ENCODE results near the gene TBC1D22A. TPM values are rescaled to one million over a fixed set of nuclear protein-coding genes. Genes with fewer than 3 reads are reported as not detected.

The TBC1D22A gene
- total RNA-seq, 2 donors from 2014 or later: 21.5 to 23.1 TPM

GRCh38 chr22:46934172-46934745 lies 171.8 kb downstream of the TBC1D22A start:
- WGBS, 2 donors: 96 to 99% methylated on average over 13 to 14 of the region's 14 CpGs
- DNase-seq (no peak), ATAC-seq (no peak)
- Histone ChIP-seq H3K27ac (peak overlapping the region in 3 of 4 donors; percentile 36 to 69 (median 37)), H3K9me3 (no peaks in the 10 kb centered on the region), H3K4me3 (no peak overlapping the region), H3K36me3 (replicated peaks in 1 of 2; ENCODE audit: insufficient read depth in 1 of 2, low read depth in 2 of 2) (no peaks in the 10 kb centered on the region), H3K4me1 (peaks cover 45% of the 10 kb centered on the region), H3K27me3 (no peaks in the 10 kb centered on the region)
- intact Hi-C loops (cut with DNase I): no loop called here
- TF ChIP-seq CTCF (IDR thresholded peaks at IDR 0.05) (no peak), POLR2A (IDR thresholded peaks at IDR 0.05) (no peak)

- Histone ChIP-seq H3K4me1 (peaks cover 45% of the 10 kb centered on the region), H3K27ac (peak overlapping the region; percentile 21 to 69 (median 36)), H3K27me3 (no peaks in the 10 kb centered on the region), H3K4me3 (no peak overlapping the region), H3K36me3 (replicated peaks in 1 of 2; ENCODE audit: insufficient read depth in 1 of 2, low read depth in 2 of 2) (no peaks in the 10 kb centered on the region), H3K9me3 (no peaks in the 10 kb centered on the region)
- DNase-seq (peak in 3 of 4 donors; percentile 58 to 73 (median 66)), ATAC-seq (peak; percentile 76)
- 89 to 93% methylated on average over 14 of the region's 14 CpGs for WGBS, 2 donors
- no peak for TF ChIP-seq CTCF (IDR thresholded peaks at IDR 0.05)
- no peak for TF ChIP-seq POLR2A (IDR thresholded peaks at IDR 0.05)
- intact Hi-C loops (cut with DNase I): no loop called here
Observed at GRCh38 chr22:46934746-46935491, 172.5 kb downstream of the TBC1D22A start.

- 86 to 93% methylated on average over 19 to 24 of the region's 24 CpGs for WGBS, 2 donors
- intact Hi-C loops (cut with DNase I): no loop called here
- H3K4me1 ChIP-seq: peaks cover 45% of the 10 kb centered on the region
- H3K4me3 ChIP-seq: no peak overlapping the region
- peak overlapping the region; percentile 13 to 69 (median 29) for H3K27ac ChIP-seq
- H3K27me3 ChIP-seq: no peaks in the 10 kb centered on the region
- no peaks in the 10 kb centered on the region for H3K36me3 ChIP-seq (replicated peaks in 1 of 2; ENCODE audit: insufficient read depth in 1 of 2, low read depth in 2 of 2)
- TF ChIP-seq POLR2A (IDR thresholded peaks at IDR 0.05) (no peak), CTCF (IDR thresholded peaks at IDR 0.05) (no peak)
- DNase-seq: no peak
- ATAC-seq: peak; percentile 38
- H3K9me3 ChIP-seq: no peaks in the 10 kb centered on the region
Observed at GRCh38 chr22:46935506-46936377, 173.3 kb downstream of the TBC1D22A start.

GRCh38 chr22:46936378-46936903 lies 174.0 kb downstream of the TBC1D22A start:
- no peaks in the 10 kb centered on the region for H3K36me3 ChIP-seq (replicated peaks in 1 of 2; ENCODE audit: insufficient read depth in 1 of 2, low read depth in 2 of 2)
- no peaks in the 10 kb centered on the region for H3K27me3 ChIP-seq
- peak overlapping the region in 2 of 4 donors; percentile 5 to 13 for H3K27ac ChIP-seq
- intact Hi-C loops (cut with DNase I): no loop called here
- H3K4me1 ChIP-seq: peaks cover 45% of the 10 kb centered on the region
- no peak for ATAC-seq
- TF ChIP-seq CTCF (IDR thresholded peaks at IDR 0.05) (no peak), POLR2A (IDR thresholded peaks at IDR 0.05) (no peak)
- H3K9me3 ChIP-seq: no peaks in the 10 kb centered on the region
- no peak for DNase-seq
- 58 to 62% methylated on average over 11 to 12 of the region's 12 CpGs for WGBS, 2 donors
- H3K4me3 ChIP-seq: no peak overlapping the region
